ENCODE results near the gene STAT5B. TPM values are rescaled to one million over a fixed set of nuclear protein-coding genes. Genes with fewer than 3 reads are reported as not detected.
A peak's percentile ranks its signal among the peaks of the same experiment; 100 is the strongest.
"Not testable (repeated sequence)": the region's sequence is repeated elsewhere in the genome, so short reads cannot be mapped to it uniquely, and the experiment has no call there.

Gene STAT5B
- polyA plus RNA-seq, 3 donors = 28.5 to 103 (median 47.9) TPM

DNA sequence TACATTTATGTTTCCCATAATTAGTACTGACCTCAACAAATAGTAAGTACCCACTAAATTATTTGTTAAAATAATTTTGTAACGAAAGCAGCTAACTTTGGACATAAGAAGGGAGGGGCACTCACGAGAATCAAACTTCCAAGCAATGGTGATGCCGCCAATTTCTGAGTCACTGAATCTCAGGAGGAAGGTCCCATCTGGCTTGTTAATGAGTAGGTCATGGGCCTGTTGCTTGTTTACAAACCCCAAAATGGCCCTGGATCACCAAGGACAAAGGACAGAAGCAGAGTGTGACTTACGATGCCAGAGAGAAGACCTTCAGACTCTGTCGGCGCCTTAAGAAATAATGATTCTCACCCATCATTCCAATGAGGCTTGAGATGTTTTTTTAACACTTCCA is 66.1 kb downstream of the STAT5B start:
- TF ChIP-seq, protein P1, sequence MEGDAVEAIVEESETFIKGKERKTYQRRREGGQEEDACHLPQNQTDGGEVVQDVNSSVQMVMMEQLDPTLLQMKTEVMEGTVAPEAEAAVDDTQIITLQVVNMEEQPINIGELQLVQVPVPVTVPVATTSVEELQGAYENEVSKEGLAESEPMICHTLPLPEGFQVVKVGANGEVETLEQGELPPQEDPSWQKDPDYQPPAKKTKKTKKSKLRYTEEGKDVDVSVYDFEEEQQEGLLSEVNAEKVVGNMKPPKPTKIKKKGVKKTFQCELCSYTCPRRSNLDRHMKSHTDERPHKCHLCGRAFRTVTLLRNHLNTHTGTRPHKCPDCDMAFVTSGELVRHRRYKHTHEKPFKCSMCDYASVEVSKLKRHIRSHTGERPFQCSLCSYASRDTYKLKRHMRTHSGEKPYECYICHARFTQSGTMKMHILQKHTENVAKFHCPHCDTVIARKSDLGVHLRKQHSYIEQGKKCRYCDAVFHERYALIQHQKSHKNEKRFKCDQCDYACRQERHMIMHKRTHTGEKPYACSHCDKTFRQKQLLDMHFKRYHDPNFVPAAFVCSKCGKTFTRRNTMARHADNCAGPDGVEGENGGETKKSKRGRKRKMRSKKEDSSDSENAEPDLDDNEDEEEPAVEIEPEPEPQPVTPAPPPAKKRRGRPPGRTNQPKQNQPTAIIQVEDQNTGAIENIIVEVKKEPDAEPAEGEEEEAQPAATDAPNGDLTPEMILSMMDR (IDR thresholded peaks at IDR 0.05) = no peak
- no peak overlapping the region for H3K4me3 Mint-ChIP-seq

DNA sequence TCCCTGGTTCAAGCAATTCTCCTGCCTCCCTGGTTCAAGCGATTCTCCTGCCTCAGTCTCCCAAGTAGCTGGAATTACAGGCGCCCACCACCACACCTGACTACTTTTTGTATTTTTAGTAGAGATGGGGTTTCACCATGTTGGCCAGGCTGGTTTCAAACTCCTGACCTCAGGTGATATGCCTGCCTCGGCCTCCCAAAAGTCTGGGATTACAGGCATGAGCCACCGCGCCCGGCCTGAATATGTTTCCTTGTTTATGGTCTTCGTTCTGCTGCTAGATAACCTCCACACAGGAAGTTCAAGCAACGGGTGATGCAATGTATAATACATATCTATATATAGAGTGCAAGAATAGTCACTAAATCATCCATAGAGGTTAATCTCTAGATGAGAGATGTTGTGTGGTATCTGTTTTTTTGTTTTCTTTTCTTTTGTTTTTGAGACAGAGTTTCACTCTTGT is 70.0 kb downstream of the STAT5B start:
- H3K36me3 ChIP-seq (replicated peaks in 1 of 2; ENCODE audit: control insufficient read depth in 1 of 2, insufficient read depth in 2 of 2, low read length in 2 of 2) = peaks cover 63 to 89% of the 10 kb centered on the region in 2 donors
- H3K9ac ChIP-seq (ENCODE audit: insufficient read depth, low read length, poor library complexity, severe bottlenecking); H3K9me3 Mint-ChIP-seq; intact Hi-C loops (cut with micrococcal nuclease); H3K9me3 ChIP-seq (replicated peaks in 1 of 2; ENCODE audit: control insufficient read depth in 1 of 2, insufficient read depth in 1 of 2, low read length in 2 of 2); H2AFZ ChIP-seq (ENCODE audit: insufficient read depth, low read depth, low read length, poor library complexity, severe bottlenecking); H4K20me1 ChIP-seq (ENCODE audit: insufficient read depth, low read length); H3K27me3 Mint-ChIP-seq (ENCODE audit: low read depth in 3 of 3); H3K27me3 ChIP-seq (ENCODE audit: control insufficient read depth in 2 of 2, insufficient read depth in 2 of 2, low read length in 2 of 2); H3K79me2 ChIP-seq (ENCODE audit: insufficient read depth, low read length): not testable (repeated sequence)
- H3K4me1 ChIP-seq (ENCODE audit: control insufficient read depth in 1 of 2, insufficient read depth in 2 of 2, low read length in 2 of 2) = peaks cover 14 to 17% of the 10 kb centered on the region in 2 donors
- Mint-ChIP-seq H3K4me3 (peak overlapping the region; percentile 46 to 50), H3K4me1 (peaks cover 14% of the 10 kb centered on the region), H3K27ac (peak overlapping the region; percentile 70 to 91 (median 84)), H3K36me3 (peaks cover 68 to 92% of the 10 kb centered on the region in 2 donors)
- peak overlapping the region; percentile 39 for H3K4me2 ChIP-seq (replicated peaks; ENCODE audit: extremely low read depth, low read length, poor library complexity, severe bottlenecking)
- peak; percentile 35 to 59 (median 49) for DNase-seq
- WGBS (ENCODE audit: insufficient coverage) = 0% methylated on average over 1 of the region's 8 CpGs
- peak overlapping the region in 1 of 3 experiments; percentile 39 for H3K4me3 ChIP-seq (replicated peaks in 1 of 3; ENCODE audit: low read depth in 2 of 3, low read length in 3 of 3)
- H3K27ac ChIP-seq (ENCODE audit: low read depth in 1 of 2, low read length in 2 of 2) = peak overlapping the region; percentile 23 to 53

More for the DNA sequence above, 66.1 kb downstream of the STAT5B start:
- H3K9me3 Mint-ChIP-seq = no peaks in the 10 kb centered on the region
- no peak overlapping the region for H3K4me2 ChIP-seq (replicated peaks; ENCODE audit: extremely low read depth, low read length, poor library complexity, severe bottlenecking)
- peaks cover 14 to 17% of the 10 kb centered on the region in 2 donors for H3K4me1 ChIP-seq (ENCODE audit: control insufficient read depth in 1 of 2, insufficient read depth in 2 of 2, low read length in 2 of 2)
- DNase-seq = no peak
- intact Hi-C loops (cut with micrococcal nuclease) = no loop called here
- 100% methylated on average over 4 of the region's 6 CpGs for WGBS (ENCODE audit: insufficient coverage)
- H3K4me3 ChIP-seq (replicated peaks in 1 of 3; ENCODE audit: low read depth in 2 of 3, low read length in 3 of 3) = no peak overlapping the region
- no peaks in the 10 kb centered on the region for H3K9me3 ChIP-seq (replicated peaks in 1 of 2; ENCODE audit: control insufficient read depth in 1 of 2, insufficient read depth in 1 of 2, low read length in 2 of 2)
- H3K27ac Mint-ChIP-seq = no peak overlapping the region
- H3K27me3 ChIP-seq (ENCODE audit: control insufficient read depth in 2 of 2, insufficient read depth in 2 of 2, low read length in 2 of 2) = no peaks in the 10 kb centered on the region
- no peak overlapping the region for H3K27ac ChIP-seq (ENCODE audit: low read depth in 1 of 2, low read length in 2 of 2)
- H3K9ac ChIP-seq (ENCODE audit: insufficient read depth, low read length, poor library complexity, severe bottlenecking) = no peak overlapping the region
- H3K36me3 ChIP-seq (replicated peaks in 1 of 2; ENCODE audit: control insufficient read depth in 1 of 2, insufficient read depth in 2 of 2, low read length in 2 of 2) = peaks cover 62 to 89% of the 10 kb centered on the region in 2 donors
- H3K27me3 Mint-ChIP-seq (ENCODE audit: low read depth in 3 of 3) = peaks cover 0 to 1% (median 0%) of the 10 kb centered on the region in 3 donors
- H3K36me3 Mint-ChIP-seq = peaks cover 59 to 85% of the 10 kb centered on the region in 2 donors
- H3K79me2 ChIP-seq (ENCODE audit: insufficient read depth, low read length) = no peaks in the 10 kb centered on the region
- H4K20me1 ChIP-seq (ENCODE audit: insufficient read depth, low read length) = no peaks in the 10 kb centered on the region
- peaks cover 14% of the 10 kb centered on the region for H3K4me1 Mint-ChIP-seq
- H2AFZ ChIP-seq (ENCODE audit: insufficient read depth, low read depth, low read length, poor library complexity, severe bottlenecking) = no peak overlapping the region
